RWPE2 (cell line): Measurements from ENCODE around the gene PPIA.
A peak's percentile ranks its signal among the peaks of the same experiment; 100 is the strongest.

ENCODE experiments used
- ATAC-seq: fragments of 200-7000 bp; cut with Tn5 transposase; 3 replicates; pipeline ENCODE4 v1.9.1; 2021; ENCODE audit warnings: low read depth
- DNase-seq: peaks from one replicate; pipeline ENCODE4 v3.0.0-alpha.2; 2020; ENCODE audit warnings: low spot score
- H3K27ac ChIP-seq: fragments of 450-650 bp; 2 replicates; pipeline ENCODE4 v1.5.1; 2017; ENCODE audit warnings: mild to moderate bottlenecking; ENCODE audit not compliant: poor library complexity, severe bottlenecking
- H3K27me3 ChIP-seq: fragments of 250-450 bp; sonication (Bioruptor Pico); 2 replicates; pipeline ENCODE4 v1.5.1; 2021; ENCODE audit warnings: mild to moderate bottlenecking, moderate library complexity; ENCODE audit not compliant: insufficient read depth, poor library complexity, severe bottlenecking
- H3K36me3 ChIP-seq: fragments of 250-450 bp; sonication (Bioruptor Pico); 2 replicates; pipeline ENCODE4 v1.5.1; 2020; ENCODE audit warnings: low read depth, mild to moderate bottlenecking, moderate library complexity
- H3K4me1 ChIP-seq: fragments of 250-450 bp; sonication (Bioruptor Pico); 2 replicates; pipeline ENCODE4 v1.5.1; 2021; ENCODE audit warnings: mild to moderate bottlenecking, moderate library complexity; ENCODE audit not compliant: insufficient read depth, poor library complexity, severe bottlenecking
- H3K4me3 ChIP-seq: fragments of 250-450 bp; sonication (Bioruptor Pico); 2 replicates; pipeline ENCODE4 v1.5.1; 2021; ENCODE audit warnings: mild to moderate bottlenecking, moderate library complexity; ENCODE audit not compliant: severe bottlenecking
- H3K9me3 ChIP-seq: fragments of 250-450 bp; sonication (Bioruptor Pico); 2 replicates; pipeline ENCODE4 v1.5.1; 2021; ENCODE audit warnings: mild to moderate bottlenecking, moderate library complexity; ENCODE audit not compliant: severe bottlenecking
- CTCF ChIP-seq: fragments of 450-650 bp; IDR thresholded peaks from one replicate; pipeline ENCODE4 v1.5.1; 2017; ENCODE audit warnings: mild to moderate bottlenecking, moderate library complexity; ENCODE audit not compliant: poor library complexity, severe bottlenecking

PPIA gene

GRCh38 chr7:44796504-44797328 is at the start of gene PPIA:
PPIA (plus strand) TSS chr7:44796681; CDS start chr7:44796725, 44 bp downstream.
- DNase-seq (peak; percentile 98), ATAC-seq (peak; percentile 84)
- peaks cover 13% of the 10 kb centered on the region for H3K4me1 ChIP-seq
- H3K36me3 ChIP-seq, result peaks cover 48% of the 10 kb centered on the region
- no peaks in the 10 kb centered on the region for H3K9me3 ChIP-seq
- no peaks in the 10 kb centered on the region for H3K27me3 ChIP-seq
- peak within 1 kb of the TSS; percentile 92 for H3K4me3 ChIP-seq
- no peak for TF ChIP-seq CTCF
- peak within 1 kb of the TSS; percentile 97 for H3K27ac ChIP-seq

DNA sequence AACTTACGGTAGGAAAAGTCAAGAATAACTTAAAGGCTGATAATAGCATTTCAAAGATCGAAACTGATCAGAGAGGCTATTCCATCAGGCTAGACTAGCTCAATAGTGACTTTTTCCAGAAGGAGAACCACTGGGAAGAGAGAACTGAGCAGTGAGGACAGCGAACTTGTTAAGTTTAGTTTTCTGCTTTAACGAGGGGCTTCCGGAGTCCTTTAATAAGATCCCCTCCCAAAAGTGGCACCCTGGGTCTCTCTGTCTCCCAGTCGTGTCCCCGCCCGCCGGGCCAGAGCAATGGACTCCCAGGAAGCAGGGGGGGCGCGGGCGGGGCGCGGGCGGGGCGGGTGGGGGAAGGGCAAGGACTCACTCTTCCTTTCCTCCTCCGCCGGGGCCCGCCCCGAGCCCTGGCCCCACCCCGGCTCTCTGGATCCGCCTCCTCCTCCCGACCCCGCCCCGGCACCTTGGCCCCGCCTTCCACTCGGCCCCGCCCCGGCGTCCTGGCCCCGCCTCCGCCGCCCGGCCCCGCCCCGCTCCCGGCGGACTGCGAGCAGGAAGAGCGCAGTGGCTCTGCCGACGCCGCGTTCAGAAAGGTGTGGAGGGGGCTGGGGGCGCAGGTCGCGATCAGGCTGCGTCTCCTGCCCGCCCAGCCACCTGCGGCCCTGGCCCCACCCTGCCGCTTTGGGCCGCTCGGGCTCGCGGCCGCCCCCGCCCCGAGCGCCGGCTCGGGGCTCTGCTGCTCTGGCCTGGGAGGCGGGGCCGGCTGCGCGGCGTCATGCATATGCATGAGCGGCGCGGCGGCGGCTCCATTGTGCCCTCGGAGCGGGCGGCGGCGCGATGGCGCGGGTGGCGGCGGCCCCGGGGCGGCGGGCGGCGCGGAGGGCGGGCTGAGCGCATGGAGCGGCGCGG is 48.2 kb upstream of the PPIA start, which contains the start of gene ZMIZ2:
TSS of gene ZMIZ2 (plus strand) at position 803 of the 903 bp plus-strand sequence. CDS start 7,403 bp downstream, outside the sequence.
- Histone ChIP-seq H3K27me3 (no peaks in the 10 kb centered on the region), H3K4me1 (peaks cover 16% of the 10 kb centered on the region), H3K27ac (peak within 1 kb of the TSS; percentile 51), H3K36me3 (peaks cover 29% of the 10 kb centered on the region), H3K4me3 (peak within 1 kb of the TSS; percentile 78), H3K9me3 (no peaks in the 10 kb centered on the region)
- ATAC-seq (peak; percentile 83), DNase-seq (peak; percentile 94)
- TF ChIP-seq CTCF, result no peak

DNA sequence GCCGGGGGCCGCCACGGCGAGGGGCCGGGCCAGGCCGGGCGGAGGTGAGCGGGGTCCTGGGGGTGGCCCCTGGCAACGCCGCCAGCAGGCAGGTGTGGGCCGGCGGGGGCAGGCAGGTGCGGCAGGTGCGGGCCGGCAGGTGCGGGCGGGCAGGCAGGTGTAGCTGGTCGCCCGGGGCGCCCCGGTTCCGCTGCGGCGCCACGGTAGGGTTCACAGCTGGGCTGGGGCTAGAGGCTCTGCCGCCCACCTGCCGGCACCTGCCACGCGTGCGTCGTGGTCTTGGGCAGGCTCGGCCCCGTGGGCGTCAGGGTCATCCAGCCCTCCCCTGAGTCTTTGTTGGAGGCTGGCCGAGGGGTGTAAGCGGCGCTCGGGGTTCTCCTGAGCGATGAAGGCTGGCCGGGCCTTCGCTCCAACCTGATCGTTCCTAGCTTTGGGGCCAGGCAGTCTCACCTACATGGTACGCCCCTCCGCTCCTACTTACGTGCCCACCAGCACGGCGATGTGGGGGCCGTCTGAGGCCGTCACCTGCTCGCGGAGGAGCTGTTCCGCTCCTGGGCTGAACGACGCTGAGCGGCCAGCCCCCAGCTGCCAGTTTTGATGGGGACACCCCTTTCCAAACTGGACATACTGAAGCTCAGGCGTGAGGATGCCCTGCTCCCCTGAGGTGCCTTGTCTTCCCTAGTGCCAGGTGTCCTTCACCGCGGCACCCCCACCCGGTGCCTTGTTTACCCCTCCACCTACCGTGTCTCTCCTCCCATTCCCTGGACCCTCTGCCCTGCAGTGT is 47.3 kb upstream of the PPIA start:
- Histone ChIP-seq H3K4me3 (peak overlapping the region; percentile 78), H3K27me3 (no peaks in the 10 kb centered on the region), H3K36me3 (peaks cover 29% of the 10 kb centered on the region), H3K27ac (peak overlapping the region; percentile 51), H3K9me3 (no peaks in the 10 kb centered on the region), H3K4me1 (peaks cover 8% of the 10 kb centered on the region)
- TF ChIP-seq CTCF, result no peak
- ATAC-seq (peak; percentile 7; the same call in 1 of the 3 replicates), DNase-seq (no peak)

DNA sequence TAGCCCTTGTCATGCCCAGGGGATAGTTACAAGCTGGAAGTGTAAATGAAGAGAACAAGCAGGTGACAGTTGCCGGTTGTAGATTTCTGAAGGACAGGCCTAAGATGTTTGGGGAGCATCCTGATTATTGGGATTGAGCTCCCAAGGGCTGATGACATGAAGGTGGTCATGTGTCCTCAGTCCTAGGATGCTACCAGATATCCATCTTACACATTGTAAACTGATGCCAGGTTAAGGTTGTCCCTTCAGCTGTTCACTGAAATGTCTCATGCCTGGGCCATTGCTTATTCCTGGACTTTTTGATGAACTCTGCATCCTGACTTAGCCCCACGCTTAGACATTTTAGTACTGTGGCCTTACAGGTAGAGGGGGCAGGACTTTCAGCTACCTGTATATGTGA is 46.5 kb upstream of the PPIA start:
- H3K4me1 ChIP-seq, result peaks cover 16% of the 10 kb centered on the region
- DNase-seq (no peak), ATAC-seq (no peak)
- H3K4me3 ChIP-seq, result peak overlapping the region; percentile 78
- H3K9me3 ChIP-seq, result no peaks in the 10 kb centered on the region
- H3K27ac ChIP-seq, result no peak overlapping the region
- no peaks in the 10 kb centered on the region for H3K27me3 ChIP-seq
- TF ChIP-seq CTCF, result no peak
- peaks cover 29% of the 10 kb centered on the region for H3K36me3 ChIP-seq
